Tibial artery (tissue), 4 donors: ENCODE results near the gene OR1S2.

Experiments used
- DNase-seq, 2 donors: peaks; one replicate each; pipeline ENCODE4 v3.0.0-alpha.2; 2019
- H3K27ac ChIP-seq, 2 donors: fragments of 200-600 bp; sonication (generic) in 1 of 2; 1 replicate in 1 of 2; 2 replicates in 1 of 2; pipeline ENCODE4 v1.5.1; 2018 to 2019; ENCODE audit warnings: mild to moderate bottlenecking in 1 of 2
- H3K27me3 ChIP-seq, 2 donors: fragments of 200-600 bp; sonication (generic) in 1 of 2; one replicate each; pipeline versions ENCODE4 v1.5.1 to v1.6.0; 2016 to 2019
- H3K36me3 ChIP-seq, 3 donors: fragments of 200-600 bp; sonication (generic) in 2 of 3; one replicate each; pipeline ENCODE4 v1.5.1; 2016 to 2019; ENCODE audit warnings: mild to moderate bottlenecking in 2 of 3
- H3K4me1 ChIP-seq, 4 donors: fragments of 200-600 bp; sonication (generic) in 2 of 4; 1 replicate in 3 of 4; 2 replicates in 1 of 4; pipeline ENCODE4 v1.5.1; 2016 to 2019
- H3K4me3 ChIP-seq, 2 donors: fragments of 200-600 bp; sonication (generic) in 1 of 2; 1 replicate in 1 of 2; 2 replicates in 1 of 2; pipeline ENCODE4 v1.5.1; 2018 to 2019; ENCODE audit warnings: mild to moderate bottlenecking in 2 of 2
- H3K9me3 ChIP-seq, 3 donors: fragments of 200-600 bp; sonication (generic) in 1 of 3; one replicate each; pipeline ENCODE4 v1.5.1; 2016 to 2019
- CTCF ChIP-seq, 2 experiments: fragments of 200-600 bp in 1 of 2; fragments of 450-650 bp in 1 of 2; IDR thresholded peaks; one replicate each; pipeline ENCODE4 v1.5.1; 2017 to 2019; ENCODE audit warnings: antibody characterized with exemption in 2 of 2, mild to moderate bottlenecking in 1 of 2, moderate library complexity in 1 of 2
- intact Hi-C: fragments of 100-400 bp; cut with DNase I; formaldehyde crosslinking; loops from one replicate; pipeline ENCODE4 v1.15.0; 2023; ENCODE audit warnings: low total_unique reads

The OR1S2 gene

DNA sequence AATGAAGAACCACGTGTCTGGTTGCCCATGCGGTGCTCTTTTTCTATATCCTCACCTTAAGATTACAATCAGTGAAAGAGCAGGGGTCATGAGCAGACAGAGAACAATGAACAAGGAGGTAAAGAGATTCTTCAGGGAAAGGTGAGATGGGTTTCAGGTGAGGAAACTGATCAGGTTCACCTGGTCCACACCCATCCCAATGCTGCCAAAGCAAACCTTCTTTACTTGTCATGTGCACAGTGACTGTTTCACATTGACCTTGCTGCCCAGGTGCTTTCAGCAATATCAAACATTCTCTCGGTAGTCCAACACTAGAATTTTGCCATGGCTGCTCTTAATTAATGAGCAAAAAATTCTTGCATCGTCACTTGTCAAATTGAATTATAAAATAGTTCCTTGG is 39.6 kb downstream of the OR1S2 start:
- no peaks in the 10 kb centered on the region for H3K4me1 ChIP-seq
- no peak for TF ChIP-seq CTCF (IDR thresholded peaks at IDR 0.05)
- intact Hi-C loops: no loop called here
- no peak overlapping the region for H3K27ac ChIP-seq
- no peak overlapping the region for H3K4me3 ChIP-seq
- H3K9me3 ChIP-seq: no peaks in the 10 kb centered on the region
- no peak for DNase-seq
- no peaks in the 10 kb centered on the region for H3K36me3 ChIP-seq
- H3K27me3 ChIP-seq: no peaks in the 10 kb centered on the region
